ENCODE results near the gene MTRF1.

MTRF1 gene

GRCh38 chr13:41263261-41263971, at the start of gene MTRF1:
TSS of gene MTRF1 (minus strand) at chr13:41263576. CDS start at chr13:41260907, 2,669 bp downstream.
- DNase-seq (ENCODE audit: low read depth in 1 of 2, low spot score in 1 of 2) = peak; percentile 44 to 81
- in situ Hi-C loops (cut with HindIII; ENCODE audit: low pct_unique_long_range_greater_than_20kb, low sequenced_read_pairs) = no loop called here

GRCh38 chr13:41313117-41313516, 49.7 kb upstream of the MTRF1 start:
- no peak for TF ChIP-seq JUND (IDR thresholded peaks at IDR 0.05; ENCODE audit: low read depth)
- in situ Hi-C loops (cut with HindIII; ENCODE audit: low pct_unique_long_range_greater_than_20kb, low sequenced_read_pairs) = no loop called here

More at GRCh38 chr13:41263261-41263971, at the start of gene MTRF1:
- TF ChIP-seq JUND (IDR thresholded peaks at IDR 0.05; ENCODE audit: low read depth) = no peak

GRCh38 chr13:41312176-41312500, 48.8 kb upstream of the MTRF1 start:
- TF ChIP-seq JUND (IDR thresholded peaks at IDR 0.05; ENCODE audit: low read depth) = no peak
- no peak for DNase-seq (ENCODE audit: low read depth in 1 of 2, low spot score in 1 of 2)
- in situ Hi-C loops (cut with HindIII; ENCODE audit: low pct_unique_long_range_greater_than_20kb, low sequenced_read_pairs) = no loop called here

More at GRCh38 chr13:41313117-41313516, 49.7 kb upstream of the MTRF1 start:
- DNase-seq (ENCODE audit: low read depth in 1 of 2, low spot score in 1 of 2) = no peak

- peak in 1 of 2 experiments; percentile 27 for DNase-seq (ENCODE audit: low read depth in 1 of 2, low spot score in 1 of 2)
- TF ChIP-seq JUND (IDR thresholded peaks at IDR 0.05; ENCODE audit: low read depth) = no peak
- in situ Hi-C loops (cut with HindIII; ENCODE audit: low pct_unique_long_range_greater_than_20kb, low sequenced_read_pairs) = no loop called here
These were observed 48.2 kb upstream of the MTRF1 start for GRCh38 chr13:41311406-41312175.

- TF ChIP-seq JUND (IDR thresholded peaks at IDR 0.05; ENCODE audit: low read depth) = no peak
- in situ Hi-C loops (cut with HindIII; ENCODE audit: low pct_unique_long_range_greater_than_20kb, low sequenced_read_pairs) = no loop called here
- peak; percentile 76 to 78 for DNase-seq (ENCODE audit: low read depth in 1 of 2, low spot score in 1 of 2)
These were observed 47.6 kb upstream of the MTRF1 start, which contains the start of gene NAA16 for GRCh38 chr13:41310963-41311405. TSS of gene NAA16 (plus strand) at chr13:41311267. CDS start at chr13:41311529, 262 bp downstream.

- TF ChIP-seq JUND (IDR thresholded peaks at IDR 0.05; ENCODE audit: low read depth) = no peak
- in situ Hi-C loops (cut with HindIII; ENCODE audit: low pct_unique_long_range_greater_than_20kb, low sequenced_read_pairs) = no loop called here
- no peak for DNase-seq (ENCODE audit: low read depth in 1 of 2, low spot score in 1 of 2)
These were observed 44.7 kb upstream of the MTRF1 start for GRCh38 chr13:41307884-41308640.

GRCh38 chr13:41306271-41307145, 43.1 kb upstream of the MTRF1 start:
- in situ Hi-C loops (cut with HindIII; ENCODE audit: low pct_unique_long_range_greater_than_20kb, low sequenced_read_pairs) = no loop called here
- no peak for TF ChIP-seq JUND (IDR thresholded peaks at IDR 0.05; ENCODE audit: low read depth)
- DNase-seq (ENCODE audit: low read depth in 1 of 2, low spot score in 1 of 2) = no peak

- in situ Hi-C loops (cut with HindIII; ENCODE audit: low pct_unique_long_range_greater_than_20kb, low sequenced_read_pairs) = no loop called here
- peak in 1 of 2 experiments; percentile 12 for DNase-seq (ENCODE audit: low read depth in 1 of 2, low spot score in 1 of 2)
These were observed 41.2 kb upstream of the MTRF1 start for GRCh38 chr13:41304551-41304950.

GRCh38 chr13:41302743-41303142, 39.4 kb upstream of the MTRF1 start:
- DNase-seq (ENCODE audit: low read depth in 1 of 2, low spot score in 1 of 2) = peak in 1 of 2 experiments; percentile 37
- no peak for TF ChIP-seq JUND (IDR thresholded peaks at IDR 0.05; ENCODE audit: low read depth)
- in situ Hi-C loops (cut with HindIII; ENCODE audit: low pct_unique_long_range_greater_than_20kb, low sequenced_read_pairs) = no loop called here

More at GRCh38 chr13:41304551-41304950, 41.2 kb upstream of the MTRF1 start:
- TF ChIP-seq JUND (IDR thresholded peaks at IDR 0.05; ENCODE audit: low read depth) = no peak

- in situ Hi-C loops (cut with HindIII; ENCODE audit: low pct_unique_long_range_greater_than_20kb, low sequenced_read_pairs) = no loop called here
- no peak for DNase-seq (ENCODE audit: low read depth in 1 of 2, low spot score in 1 of 2)
- TF ChIP-seq JUND (IDR thresholded peaks at IDR 0.05; ENCODE audit: low read depth) = no peak
These were observed 36.1 kb upstream of the MTRF1 start for GRCh38 chr13:41299316-41300094.
